ENCODE data around the gene ARID4B. TPM values are rescaled to one million over a fixed set of nuclear protein-coding genes. Genes with fewer than 3 reads are reported as not detected.
"Not testable (repeated sequence)": the region's sequence is repeated elsewhere in the genome, so short reads cannot be mapped to it uniquely, and the experiment has no call there.

The ARID4B gene
- total and polyA plus RNA-seq, 8 donors, result 29.0 to 57.9 (median 49.9) TPM

GRCh38 chr1:235287208-235287882 is 40.6 kb downstream of the ARID4B start:
- intact Hi-C loops (cut with DNase I), result no loop called here
- no peak for ATAC-seq
- Histone ChIP-seq H3K27ac (no peak overlapping the region), H3K36me3 (no peaks in the 10 kb centered on the region), H3K27me3 (no peaks in the 10 kb centered on the region), H3K4me1 (peaks cover 0 to 44% of the 10 kb centered on the region in 2 donors), H3K9me3 (no peaks in the 10 kb centered on the region), H3K4me3 (no peak overlapping the region)
- TF ChIP-seq, protein P1, sequence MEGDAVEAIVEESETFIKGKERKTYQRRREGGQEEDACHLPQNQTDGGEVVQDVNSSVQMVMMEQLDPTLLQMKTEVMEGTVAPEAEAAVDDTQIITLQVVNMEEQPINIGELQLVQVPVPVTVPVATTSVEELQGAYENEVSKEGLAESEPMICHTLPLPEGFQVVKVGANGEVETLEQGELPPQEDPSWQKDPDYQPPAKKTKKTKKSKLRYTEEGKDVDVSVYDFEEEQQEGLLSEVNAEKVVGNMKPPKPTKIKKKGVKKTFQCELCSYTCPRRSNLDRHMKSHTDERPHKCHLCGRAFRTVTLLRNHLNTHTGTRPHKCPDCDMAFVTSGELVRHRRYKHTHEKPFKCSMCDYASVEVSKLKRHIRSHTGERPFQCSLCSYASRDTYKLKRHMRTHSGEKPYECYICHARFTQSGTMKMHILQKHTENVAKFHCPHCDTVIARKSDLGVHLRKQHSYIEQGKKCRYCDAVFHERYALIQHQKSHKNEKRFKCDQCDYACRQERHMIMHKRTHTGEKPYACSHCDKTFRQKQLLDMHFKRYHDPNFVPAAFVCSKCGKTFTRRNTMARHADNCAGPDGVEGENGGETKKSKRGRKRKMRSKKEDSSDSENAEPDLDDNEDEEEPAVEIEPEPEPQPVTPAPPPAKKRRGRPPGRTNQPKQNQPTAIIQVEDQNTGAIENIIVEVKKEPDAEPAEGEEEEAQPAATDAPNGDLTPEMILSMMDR (IDR thresholded peaks at IDR 0.05), result no peak
- DNase-seq, result no peak

GRCh38 chr1:235286667-235287066 is 41.3 kb downstream of the ARID4B start:
- peaks cover 0 to 37% of the 10 kb centered on the region in 2 donors for H3K4me1 ChIP-seq
- H3K9me3 ChIP-seq, result no peaks in the 10 kb centered on the region
- TF ChIP-seq, protein P1 (IDR thresholded peaks at IDR 0.05), result no peak
- no peaks in the 10 kb centered on the region for H3K27me3 ChIP-seq
- no peak overlapping the region for H3K4me3 ChIP-seq
- DNase-seq (no peak), ATAC-seq (no peak)
- no peaks in the 10 kb centered on the region for H3K36me3 ChIP-seq
- H3K27ac ChIP-seq, result no peak overlapping the region
- intact Hi-C loops (cut with DNase I), result no loop called here

- no peak for ATAC-seq
These were observed 43.7 kb downstream of the ARID4B start for GRCh38 chr1:235284231-235284769.

DNA sequence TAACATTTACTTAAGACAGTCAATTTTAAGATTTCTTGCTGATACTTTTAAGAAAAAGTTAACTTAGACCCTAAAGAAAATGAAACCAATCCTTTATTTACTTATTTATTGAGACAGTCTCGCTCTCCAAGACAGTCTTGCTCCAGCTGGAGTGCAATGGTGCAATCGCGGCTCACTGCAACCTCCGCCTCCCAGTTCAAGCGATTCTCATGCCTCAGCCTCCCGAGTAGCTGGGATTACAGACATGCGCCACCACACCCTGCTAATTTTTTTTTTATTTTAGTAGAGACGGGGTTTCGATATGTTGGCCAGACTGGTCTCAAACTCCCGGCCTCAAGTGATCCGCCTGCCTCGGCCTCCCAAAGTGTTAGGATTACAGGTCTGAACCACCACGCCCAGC is 44.3 kb downstream of the ARID4B start:
- peaks cover 0 to 33% of the 10 kb centered on the region in 2 donors for H3K4me1 ChIP-seq

More at GRCh38 chr1:235284231-235284769, 43.7 kb downstream of the ARID4B start:
- Histone ChIP-seq H3K27ac (no peak overlapping the region), H3K27me3 (no peaks in the 10 kb centered on the region), H3K9me3 (no peaks in the 10 kb centered on the region), H3K4me1 (peaks cover 0 to 31% of the 10 kb centered on the region in 2 donors), H3K4me3 (no peak overlapping the region), H3K36me3 (no peaks in the 10 kb centered on the region)
- intact Hi-C loops (cut with DNase I), result no loop called here
- DNase-seq, result no peak
- TF ChIP-seq, protein P1 (IDR thresholded peaks at IDR 0.05), result no peak

DNA sequence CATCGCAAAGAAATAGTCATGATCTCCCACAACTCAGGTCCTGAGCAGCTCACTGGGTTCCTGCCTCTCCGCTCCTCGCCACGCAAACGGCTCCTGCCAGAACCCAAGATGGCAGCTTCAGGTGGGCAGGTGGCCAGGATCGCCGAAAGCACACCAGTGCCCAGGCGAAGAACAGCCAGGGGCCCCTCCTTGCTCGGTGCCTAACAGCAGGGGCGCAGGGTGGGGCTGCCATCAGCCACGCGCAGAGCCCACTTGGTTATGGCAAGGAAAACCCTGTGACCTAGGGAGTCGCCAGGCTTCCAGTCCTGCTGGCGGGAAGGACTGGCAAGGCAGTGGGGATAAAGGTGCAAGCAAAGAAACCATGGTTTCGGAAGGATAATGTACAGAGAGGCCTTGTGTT is 47.5 kb downstream of the ARID4B start:
- TF ChIP-seq, protein P1 (IDR thresholded peaks at IDR 0.05), result no peak
- Histone ChIP-seq H3K4me3 (no peak overlapping the region), H3K4me1 (peaks cover 0 to 27% of the 10 kb centered on the region in 2 donors), H3K27ac (no peak overlapping the region), H3K27me3 (no peaks in the 10 kb centered on the region), H3K9me3 (no peaks in the 10 kb centered on the region), H3K36me3 (no peaks in the 10 kb centered on the region)
- intact Hi-C loops (cut with DNase I), result no loop called here
- ATAC-seq (no peak), DNase-seq (no peak)

More for the DNA sequence above, 44.3 kb downstream of the ARID4B start:
- DNase-seq, result peak in 1 of 4 donors; percentile 23
- intact Hi-C loops (cut with DNase I); H3K27ac ChIP-seq; H3K9me3 ChIP-seq; H3K36me3 ChIP-seq; ATAC-seq; H3K4me3 ChIP-seq; H3K27me3 ChIP-seq: not testable (repeated sequence)

Measured in left lung (tissue), 10 donors.